HG03196 (cell line): ENCODE results near the gene MYO18A.
"Not testable (repeated sequence)": the region's sequence is repeated elsewhere in the genome, so short reads cannot be mapped to it uniquely, and the experiment has no call there.

Experiments used
- ATAC-seq: cut with Tn5 transposase; IDR thresholded peaks from one replicate; pipeline ENCODE4 v1.9.1; 2021; ENCODE audit not compliant: unreplicated experiment

MYO18A gene

DNA sequence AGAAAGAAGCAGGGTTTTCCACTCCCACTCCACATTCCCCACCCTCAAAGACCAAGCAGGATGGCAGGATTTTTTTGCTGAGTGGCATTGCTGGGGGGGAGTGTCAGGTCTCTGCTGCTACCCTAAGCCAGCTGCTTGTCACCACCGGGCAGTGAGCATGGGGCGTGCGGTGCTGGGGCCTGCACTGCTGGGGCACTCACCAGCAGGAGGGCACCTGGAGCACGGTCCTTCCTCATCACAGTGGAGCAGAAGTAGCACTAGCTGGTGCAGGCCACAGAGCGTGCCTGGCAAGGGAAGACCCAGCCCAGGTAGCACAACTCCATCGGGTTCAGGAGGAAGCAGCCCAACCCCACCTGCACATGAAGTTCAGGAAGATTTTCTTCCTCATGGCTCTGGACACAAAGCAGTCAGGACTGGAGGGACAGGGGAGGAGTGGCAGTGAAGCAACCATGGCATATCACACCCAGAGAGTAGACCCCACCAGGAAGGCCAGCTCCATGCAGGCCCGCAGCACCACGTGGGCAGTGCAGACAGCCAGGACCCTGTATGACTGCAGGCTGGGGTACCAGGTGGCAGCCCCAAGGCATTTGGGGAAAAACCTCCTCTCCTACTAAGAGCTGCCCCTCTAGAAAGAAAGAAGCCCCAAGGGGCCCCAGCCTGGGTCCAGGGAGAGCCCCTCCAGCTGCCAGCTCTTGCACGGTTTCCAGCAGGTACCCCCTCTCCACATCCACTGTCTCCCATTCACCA lies 16.7 kb upstream of the MYO18A start:
- no peak for ATAC-seq

DNA sequence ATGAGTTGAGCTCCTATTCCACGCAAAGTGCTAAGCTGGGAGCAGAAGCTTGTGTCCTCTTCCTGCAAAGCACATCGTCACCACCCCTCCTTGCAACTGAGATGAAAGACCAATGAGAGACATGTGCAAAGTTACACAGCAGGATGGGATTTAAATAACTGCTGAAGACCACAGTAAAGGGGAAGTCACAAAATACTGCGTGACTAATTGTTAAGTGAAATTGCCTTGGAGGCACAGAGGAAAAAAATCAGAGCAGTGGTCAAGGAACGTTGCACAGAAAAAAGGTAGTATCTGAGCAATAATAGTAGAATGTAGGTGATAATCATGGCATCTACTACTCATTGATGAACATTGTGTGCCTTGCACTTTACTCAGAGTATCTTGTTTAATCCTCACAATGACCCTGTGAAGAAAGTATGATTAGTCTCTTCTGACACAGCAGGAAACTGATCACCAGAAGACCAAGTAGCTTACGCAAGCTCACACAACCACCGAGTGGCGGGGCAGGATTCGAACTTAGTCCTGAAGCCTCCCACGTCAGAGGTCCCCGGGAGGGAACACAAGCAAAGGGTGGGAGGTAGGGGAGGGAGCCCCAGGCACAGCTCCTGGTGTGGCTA lies 15.4 kb upstream of the MYO18A start:
- no peak for ATAC-seq

DNA sequence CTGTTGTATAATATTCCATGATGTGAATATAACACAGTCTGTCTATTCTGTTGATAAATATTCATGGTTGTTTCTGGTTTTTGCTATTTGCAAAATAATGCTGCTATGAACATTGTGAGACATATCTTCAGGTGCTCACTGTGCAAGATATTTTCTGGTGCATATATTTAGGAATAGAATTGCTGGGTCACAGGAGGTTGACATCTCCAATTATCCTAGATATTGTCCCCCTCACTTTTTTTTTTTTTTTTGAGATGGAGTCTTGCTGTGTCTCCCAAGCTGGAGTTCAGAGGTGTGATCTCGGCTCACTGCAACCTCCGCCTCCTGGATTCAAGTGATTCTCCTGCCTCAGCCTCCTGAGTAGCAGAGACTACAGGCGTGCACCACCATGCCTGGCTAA lies 14.5 kb upstream of the MYO18A start:
- no peak for ATAC-seq

DNA sequence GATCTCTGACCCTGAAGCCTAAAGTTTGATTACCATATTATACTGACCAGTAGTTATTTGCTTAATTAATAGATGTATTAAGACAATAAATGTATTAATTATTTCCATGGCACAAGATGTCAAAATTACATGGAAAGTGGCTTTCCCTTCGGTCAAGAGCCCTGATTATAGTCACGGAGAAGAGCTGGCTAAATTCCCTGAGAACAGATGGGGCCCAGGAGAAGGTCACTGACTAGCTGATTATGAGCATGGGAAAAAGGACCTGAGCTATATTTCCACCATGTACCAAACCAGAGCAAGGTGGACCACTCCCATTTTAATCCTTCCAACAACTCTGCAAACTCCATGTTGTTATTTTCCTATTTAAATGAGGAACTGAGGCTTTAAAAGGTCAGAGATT lies 12.9 kb upstream of the MYO18A start:
- ATAC-seq = no peak

DNA sequence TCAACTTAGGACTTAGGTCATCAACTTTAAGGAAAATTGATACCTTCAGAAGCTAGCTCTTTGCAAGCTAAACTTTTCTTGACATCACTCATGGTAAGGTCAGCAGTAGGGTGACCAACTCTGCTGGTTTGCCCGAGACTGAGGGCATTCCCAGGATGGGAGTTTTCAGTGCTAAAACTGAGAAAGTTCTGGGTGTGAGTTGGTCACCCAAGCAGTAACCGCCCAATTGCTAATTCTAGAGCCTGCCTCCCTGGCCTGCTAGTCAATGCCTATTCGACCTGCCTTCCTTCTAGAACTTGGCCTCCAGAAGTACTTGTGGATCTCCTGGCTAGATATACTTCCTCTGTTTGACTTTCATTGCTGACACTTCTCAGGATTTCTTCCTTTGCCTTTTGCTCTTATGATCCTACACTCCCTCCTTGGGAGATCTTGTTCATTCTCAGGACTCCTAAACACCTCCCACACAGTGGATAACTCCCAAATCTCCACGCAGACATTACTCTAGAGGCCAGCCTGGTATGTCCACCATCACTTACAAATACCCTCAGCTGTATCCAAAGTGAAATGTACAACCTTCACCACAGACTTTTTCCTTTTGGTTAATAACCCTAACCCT lies 10.5 kb upstream of the MYO18A start:
- ATAC-seq = no peak

DNA sequence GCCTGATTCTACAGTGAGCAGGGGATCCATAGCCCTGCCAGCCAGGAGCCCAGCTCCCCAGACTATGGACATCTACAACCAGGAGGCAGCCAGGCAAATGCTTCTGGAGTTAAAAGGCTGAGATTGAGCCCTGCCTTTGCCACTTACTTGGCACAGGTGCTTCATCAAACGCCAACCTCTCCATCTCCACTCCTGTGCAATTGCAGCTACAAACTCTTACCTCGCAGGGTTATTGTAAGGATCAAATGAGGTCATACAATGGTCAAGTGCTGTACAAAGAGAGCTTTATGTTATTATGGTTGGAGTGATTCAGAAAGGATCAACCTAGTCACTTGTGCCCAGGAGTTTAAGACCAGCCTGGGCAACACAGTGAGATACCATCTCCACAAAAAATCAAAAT lies 9.8 kb upstream of the MYO18A start:
- ATAC-seq = no peak

DNA sequence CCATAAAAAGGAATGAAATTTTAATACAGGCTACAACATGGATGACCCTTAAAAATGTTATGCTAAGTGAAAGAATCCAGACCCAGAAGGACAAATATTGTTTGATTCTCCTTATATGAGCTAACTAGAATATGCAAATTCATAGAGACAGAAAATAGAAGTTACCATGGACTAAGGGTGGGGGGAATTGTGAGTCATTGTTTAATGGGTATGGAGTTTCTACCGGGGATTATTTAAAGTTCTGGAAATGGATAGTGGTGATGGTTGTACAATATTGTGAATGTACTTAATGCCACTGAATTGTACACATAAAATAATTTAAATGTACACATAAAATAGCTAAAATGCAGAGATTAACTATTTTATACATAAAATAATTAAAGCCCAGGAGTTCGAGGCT lies 9.2 kb upstream of the MYO18A start:
- ATAC-seq = no peak

DNA sequence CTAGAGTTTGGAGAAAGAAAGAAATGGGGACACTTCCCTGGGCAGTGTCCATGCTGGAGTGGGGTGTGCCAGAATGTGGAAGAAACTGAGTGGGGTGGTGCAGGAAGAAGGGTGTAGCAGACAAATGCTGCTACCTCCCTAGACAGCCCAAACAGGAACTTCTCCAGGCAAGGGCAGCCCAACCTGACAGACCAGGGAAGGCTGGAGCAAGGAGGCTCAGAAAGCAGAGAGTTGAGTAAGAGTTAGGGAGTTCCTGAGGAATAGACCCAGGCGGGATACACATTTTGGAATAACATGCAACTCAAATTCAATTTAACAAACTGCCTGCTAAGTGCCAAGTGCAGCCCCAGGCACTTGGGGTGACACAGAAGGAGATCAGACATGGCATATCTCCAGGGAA lies 1.0 kb upstream of the MYO18A start:
- ATAC-seq = no peak

DNA sequence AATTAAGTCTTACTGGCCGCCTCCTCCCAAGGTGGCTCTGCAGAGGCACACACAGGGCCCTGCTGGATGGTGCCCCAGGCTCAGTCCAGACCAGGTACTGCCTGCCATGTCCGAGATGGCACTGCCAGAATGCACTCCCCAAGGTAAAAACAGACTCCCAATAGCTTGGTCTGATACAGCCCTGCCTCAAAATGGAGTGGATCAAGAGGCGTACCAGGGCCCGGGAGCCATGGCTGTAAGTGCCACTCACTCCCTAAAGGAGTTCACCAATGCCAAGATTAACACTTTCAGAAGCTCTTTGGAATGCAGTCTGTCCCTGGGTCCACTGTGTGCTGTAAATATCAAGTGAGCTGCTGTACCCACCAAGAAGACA lies 576 bp upstream of the MYO18A start:
- ATAC-seq = no peak

DNA sequence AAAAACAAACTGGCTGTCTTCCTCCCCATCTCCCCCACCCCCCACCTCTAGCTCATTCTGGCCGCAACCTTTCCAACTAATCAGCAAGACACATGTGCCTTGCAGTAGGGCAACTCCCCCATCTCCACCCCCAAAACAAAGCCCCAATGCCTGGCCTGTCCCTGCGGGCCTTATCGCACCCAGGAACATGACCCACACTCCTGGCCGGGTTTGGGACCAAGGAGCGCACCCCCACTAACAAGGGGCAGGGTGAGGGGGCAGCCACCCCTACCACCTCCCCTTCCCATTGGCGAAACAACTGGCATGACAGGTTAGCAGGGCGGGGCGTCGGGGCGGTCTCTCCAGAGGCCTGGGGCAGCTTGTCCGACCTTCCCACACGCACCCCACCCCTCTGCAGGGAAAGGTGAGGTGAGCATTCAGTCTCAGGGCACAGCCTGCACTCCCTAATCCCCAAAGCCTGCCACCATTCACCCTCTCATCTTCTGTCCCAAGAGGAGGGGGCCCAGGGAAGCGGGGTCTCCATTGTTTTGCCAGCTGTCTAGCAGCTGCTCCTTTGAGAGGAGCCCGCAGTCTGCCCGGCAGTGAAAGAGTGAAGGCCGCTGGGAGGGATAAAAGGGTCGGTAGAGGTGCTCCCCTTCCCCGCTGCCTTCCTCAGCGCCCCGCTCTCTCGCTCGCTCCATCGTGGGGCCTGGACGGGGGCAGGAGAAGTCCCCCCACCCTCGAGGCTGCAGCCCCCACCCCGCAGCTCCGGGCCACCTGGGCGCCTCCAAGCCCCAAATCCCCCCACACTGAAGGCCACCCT lies 765 bp downstream of the MYO18A start:
- ATAC-seq = no peak

DNA sequence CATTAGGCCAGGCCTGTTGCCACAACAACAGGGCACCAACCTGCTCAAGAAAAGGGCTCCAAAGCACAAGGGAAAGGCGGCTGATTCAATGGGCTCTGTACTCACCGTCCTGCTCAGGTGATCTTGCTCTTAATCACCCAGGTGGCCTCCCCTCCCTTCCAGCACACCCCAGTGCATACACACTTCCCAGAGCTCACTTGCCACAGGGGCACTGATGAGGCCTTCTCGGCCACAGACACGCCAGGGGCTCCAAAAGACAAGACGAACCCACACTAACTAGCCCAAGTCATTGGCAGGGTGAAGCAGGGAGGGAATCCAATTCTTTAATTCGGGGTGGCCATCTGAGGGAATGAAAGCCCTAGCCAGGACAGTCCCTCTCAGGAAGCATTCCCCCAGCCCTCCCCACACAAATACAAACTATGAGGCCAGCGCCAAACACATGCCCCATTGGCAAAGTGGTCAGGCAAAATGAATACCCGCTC lies 1.4 kb downstream of the MYO18A start:
- ATAC-seq = no peak

DNA sequence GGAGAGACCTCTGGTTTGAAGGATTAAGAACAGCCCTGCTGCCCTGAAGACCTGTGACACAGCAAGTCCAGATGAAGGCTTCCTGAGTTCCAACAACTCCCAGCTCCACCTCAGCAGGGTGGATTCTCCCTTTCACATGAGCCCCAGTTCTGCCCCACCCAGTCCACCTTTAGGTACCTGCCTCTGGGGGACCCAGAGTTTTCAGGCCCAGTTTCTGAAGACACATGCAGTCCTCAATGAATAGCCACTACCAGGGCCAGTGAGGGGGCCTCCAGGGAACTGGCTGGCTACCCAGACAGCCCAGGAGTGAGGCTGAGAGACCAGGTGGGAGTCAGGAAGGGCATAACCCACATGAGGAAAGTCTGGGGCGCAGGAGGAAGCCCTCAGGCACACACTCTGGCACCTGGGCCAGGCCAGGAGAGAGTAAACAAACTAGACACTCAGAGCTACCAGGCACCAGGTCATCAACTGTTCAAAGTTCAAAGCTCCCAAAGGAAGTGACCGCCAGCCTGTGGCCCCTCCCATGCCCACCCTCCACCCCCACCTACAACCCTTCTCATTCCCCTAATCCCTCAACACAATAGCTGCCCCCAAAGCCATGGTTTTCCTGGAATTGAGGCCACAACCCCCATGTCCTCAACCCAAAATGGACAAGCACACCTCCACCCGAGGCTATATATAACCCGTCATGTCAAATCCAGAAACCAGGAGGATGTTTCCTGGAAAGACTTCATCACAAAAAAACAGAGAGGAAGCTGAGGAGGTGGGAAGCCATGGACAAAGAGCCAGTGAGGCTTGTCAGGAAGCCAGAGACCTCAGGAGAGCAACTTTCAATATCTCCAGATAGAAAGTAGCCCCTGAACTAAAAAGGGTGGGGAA lies 2.1 kb downstream of the MYO18A start:
- no peak for ATAC-seq

DNA sequence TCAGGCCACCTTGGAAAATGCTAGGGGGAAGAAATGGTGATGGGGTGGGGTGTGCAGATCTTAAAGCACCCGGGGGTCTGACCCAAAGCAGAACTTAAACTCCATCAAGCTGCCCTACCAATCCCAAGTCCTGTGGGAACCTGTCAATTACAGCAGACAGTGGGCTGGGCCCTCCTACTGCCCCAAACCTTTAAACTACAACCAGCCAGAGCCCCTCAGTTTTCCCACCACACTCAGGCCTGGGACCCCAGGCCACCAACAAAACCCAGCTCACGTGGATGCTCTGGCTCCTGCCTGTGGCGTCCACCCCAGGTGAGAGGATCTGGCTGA lies 2.7 kb downstream of the MYO18A start:
- ATAC-seq = no peak

DNA sequence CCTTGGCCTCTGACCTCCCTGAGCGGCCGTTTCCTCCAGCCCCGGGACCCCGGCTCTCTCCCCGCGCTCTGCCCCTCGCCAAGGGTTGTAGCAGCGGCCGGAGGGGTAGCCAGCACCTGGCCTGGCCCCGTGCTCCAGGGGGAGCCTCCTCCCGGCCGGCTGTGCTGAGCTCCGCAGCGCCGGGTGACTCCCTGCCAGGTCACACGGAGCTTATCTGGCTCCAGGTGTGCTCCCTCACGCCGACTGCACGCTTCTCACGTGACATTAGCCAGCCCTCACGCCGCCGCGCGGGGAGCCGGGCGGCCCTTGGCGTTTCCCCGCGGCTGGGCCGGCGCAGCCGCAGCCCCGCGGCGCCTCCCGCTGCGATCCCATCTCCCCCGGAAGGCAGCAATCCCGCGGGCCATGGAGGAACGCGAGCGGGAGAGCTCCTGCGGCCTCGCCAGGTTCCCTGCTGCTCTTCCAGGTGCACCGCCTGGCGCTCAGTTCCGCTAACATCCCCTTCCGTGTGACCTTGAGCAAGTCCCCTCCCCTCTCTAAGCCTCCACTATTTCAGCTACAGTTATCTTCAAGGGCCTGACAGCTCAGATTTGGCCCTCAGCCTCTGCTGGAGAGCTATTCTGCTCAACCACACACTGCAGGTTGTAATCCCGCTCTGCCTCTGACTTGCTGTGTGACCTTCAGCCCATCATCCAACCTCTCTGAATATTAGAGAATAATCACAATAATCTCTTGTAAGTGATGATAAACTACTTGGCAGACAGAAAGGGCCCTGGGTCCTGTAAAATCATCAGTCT lies 3.4 kb downstream of the MYO18A start:
- no peak for ATAC-seq

DNA sequence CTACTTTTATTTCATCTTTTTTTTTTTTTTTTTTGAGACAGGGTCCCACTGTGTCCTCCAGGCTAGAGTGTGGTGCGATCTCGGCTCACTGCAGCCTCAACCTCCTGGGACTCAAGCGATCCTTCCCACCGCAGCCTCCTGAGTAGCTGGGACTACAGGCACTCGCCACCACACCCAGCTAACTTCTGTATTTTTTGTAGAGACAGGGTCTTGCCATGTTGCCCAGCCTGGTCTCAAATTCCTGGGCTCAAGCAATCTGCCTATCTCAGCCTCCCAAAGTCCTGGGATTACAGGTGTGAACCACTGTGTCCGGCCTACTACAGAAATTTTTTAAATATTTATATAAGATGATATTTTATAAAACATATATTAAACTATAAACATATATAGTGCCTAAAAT lies 4.8 kb downstream of the MYO18A start:
- ATAC-seq = no peak

DNA sequence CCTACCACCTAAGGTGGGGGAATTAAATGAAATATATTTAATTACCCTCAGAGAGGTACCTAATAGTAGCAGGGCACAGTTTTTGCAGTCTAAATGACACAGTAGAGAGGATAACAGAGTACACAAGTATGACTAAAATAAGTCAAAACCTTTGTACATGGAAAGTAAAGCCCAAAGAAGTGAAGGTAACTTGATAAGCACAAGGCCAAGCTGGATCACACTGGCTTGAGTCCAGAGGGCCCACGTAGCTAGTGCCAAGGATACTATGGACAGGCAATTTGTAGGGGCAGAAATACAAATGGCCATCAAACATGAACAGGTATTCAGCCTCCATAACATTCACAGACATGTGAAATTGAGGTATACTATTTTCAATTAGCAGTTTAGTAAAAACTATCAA lies 7.6 kb downstream of the MYO18A start:
- ATAC-seq = no peak

DNA sequence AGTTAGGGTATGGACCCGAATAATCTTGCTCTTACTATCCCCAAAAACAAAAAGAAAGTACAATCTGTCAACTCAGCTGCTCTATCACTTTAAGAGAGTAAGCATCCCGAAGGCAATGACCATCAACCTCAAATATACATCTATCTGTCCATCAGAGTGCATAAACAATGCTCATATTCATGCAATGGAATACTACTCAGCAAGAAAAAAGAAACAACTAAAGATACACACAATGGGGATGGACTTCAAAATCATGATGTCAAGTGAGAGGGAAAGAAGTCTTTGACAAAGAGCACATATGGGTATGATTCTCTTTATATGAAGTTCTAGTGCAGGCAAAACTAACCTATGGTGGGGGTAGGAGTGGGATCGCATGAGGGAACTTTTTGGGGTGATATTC lies 9.5 kb downstream of the MYO18A start:
- no peak for ATAC-seq

DNA sequence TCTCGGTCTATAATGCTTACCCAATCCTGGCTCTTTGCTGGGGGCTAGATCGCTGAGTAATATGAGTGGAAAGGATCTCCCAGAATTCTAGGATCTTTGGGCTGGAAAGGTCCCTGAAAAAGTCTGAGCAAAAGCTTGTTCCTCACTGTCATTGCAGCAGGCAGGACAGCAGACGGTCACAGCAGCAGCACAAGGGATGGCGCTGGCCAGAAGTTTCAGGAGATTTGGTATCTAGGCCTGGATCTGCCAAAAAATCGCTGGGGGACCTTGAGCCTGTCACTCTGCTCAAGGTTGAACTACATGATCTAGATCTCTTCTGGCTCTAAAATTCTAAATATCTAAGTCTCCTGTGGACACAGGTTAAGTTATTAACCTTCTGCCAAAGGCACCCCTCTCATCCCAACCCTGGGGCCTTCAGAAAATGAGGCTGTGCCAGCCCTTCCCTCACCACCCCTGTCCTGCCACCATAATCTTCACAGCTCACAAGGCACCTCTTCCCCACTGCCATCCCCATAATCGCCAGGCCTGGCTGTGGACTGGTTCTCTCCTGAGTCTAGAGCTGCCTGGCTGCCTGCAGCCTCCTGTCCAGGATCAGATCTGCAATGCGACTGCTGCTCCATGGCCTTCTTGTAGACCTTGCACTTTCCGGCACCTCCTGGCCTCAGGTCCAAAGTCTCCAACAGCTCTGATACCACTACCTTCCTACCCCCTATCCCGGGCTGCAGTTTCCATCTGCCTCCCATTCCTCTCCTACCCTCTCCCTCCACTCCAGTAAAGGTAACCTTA lies 10.2 kb downstream of the MYO18A start:
- no peak for ATAC-seq

DNA sequence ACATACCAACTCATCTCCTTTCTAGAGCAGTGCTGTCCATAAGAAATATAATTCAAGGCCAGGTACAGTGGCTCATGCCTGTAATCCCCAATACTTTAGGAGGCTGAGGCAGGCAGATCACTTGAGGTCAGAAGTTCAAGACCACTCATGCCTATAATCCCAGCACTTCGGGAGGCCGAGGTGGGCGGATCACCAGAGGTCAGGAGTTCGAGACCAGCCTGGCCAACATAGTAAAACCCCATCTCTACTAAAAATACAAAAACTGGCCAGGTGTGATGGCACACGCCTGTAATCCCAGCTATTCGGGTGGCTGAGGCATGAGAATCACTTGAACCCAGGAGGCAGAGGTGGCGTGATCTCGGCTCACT lies 11.5 kb downstream of the MYO18A start:
- ATAC-seq = not testable (repeated sequence)
